ENCODE measurements around the gene ALG9.
A peak's percentile ranks its signal among the peaks of the same experiment; 100 is the strongest.

ALG9 gene

DNA sequence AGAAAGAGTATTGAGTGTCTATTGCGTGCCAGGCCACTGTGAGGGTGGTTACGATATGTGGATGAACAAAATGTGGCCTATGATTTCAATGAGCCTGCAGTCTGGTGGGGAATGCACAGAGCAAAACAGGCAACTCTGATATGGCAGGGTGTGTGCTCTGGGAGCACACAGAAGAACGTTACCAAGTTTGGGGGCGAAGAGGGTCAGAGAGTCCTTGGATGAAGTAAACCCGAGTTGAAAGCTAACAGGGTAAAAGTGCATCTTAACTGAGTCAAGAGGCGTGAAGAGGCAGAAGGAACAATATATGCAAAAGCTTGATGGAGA is 8.2 kb upstream of the ALG9 start:
- FAIRE-seq = no peak

DNA sequence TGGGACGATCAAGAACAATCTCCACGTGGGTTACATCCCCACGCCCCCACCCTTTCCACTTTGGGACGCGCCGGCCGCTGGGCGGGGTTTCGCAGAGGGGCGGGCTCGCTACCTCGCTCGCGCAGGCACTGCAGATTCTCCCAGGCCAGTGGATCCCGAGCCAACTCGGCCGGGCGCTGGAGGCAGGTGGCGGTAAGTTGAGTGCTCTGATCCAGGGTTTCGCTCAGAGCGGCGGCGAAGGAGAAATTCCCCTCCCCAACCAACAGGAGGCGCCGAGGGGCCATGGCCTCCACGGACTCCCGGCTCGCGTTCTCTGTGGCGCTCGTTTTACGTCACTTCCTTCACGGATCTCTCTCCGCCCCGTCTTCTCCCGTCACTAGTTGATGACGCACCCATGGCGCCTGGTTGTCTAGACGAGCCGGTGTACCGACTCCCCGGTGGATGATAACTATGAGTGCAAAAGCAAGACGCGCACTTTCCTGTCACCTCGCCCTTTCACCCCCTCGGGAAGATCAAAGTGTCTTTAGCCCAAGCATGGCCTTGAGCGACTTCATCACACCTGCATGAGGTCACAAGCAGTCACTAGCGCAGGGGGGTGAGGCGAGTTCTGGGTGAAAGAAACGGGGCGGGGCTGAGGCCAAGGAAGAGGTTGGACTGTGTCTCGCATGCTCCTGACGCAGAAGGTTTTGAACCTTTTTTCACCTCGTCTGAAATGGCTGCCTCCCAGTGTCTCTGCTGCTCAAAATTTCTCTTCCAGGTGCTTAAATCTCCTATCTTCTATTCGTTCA is 7.7 kb upstream of the ALG9 start, which contains the start of the genes CFAP68 and FDXACB1:
Gene CFAP68, plus strand, starts transcription at position 693 of the 788 bp plus-strand sequence. Its CDS starts 20 bp downstream, at position 713.
Gene FDXACB1, minus strand, starts transcription at position 317 of the 788 bp plus-strand sequence. Its CDS starts 33 bp downstream, at position 284.
- peak; percentile 60 for FAIRE-seq

DNA sequence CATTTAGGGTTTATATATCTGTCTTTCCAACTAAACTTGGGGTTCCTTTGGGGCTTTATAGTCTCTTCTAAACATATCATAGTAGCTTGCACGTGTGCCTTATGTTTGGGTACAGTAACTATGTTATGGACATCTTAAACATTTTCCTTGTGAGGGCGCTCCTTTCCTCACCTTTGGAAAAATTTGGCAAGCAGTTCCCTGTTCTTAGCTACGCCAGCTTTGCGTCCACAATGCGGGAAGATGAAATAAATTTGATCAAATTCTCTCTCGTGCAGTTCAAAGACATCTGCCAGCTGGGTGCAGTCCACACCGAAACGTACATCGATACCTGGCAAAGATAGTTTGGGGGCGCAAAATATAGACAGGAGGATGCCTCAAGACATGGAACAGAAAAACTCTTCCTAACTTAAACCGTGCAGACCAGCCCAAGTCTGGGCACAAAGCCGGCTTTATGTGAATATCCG is 7.0 kb upstream of the ALG9 start:
- no peak for FAIRE-seq

DNA sequence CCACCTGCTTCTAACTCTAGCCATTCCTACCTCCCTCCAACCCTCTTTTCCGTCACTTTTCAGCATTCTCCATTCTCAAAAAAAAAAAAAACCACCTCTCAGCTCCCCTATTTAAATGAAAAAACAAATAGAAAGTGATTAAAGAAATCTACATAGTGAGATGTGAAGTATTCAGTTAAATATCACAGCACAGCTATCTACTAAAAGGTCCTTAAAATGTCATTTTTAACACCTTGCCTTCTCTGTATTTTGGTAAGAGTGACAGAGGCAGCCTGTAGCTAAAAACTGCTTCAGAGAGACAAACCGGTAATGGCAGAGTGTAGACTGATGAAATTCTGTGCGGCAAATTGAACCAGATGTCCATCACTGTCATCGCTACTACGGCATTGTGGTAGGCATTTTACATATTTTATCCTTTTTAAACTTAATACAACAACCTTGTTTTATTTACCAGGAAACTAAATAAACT is 346 bp upstream of the ALG9 start:
- peak; percentile 61 for FAIRE-seq

DNA sequence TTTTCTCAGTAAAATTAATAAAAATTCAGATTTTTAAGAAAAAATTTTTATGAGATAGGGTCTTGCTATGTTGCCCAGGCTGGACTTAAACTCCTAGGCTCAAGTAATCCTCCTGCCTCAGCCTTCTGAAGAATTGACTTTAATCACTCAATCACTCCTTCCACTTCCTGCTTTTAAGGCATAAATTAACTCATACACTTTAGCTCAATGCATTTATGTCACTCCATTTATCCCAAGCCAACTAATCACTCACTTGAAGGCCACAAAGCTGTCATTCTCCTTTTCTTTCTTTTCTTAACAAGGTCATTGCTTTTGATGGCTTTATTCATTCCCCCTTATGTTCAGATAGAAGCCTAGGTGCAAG is 877 bp downstream of the ALG9 start:
- no peak for FAIRE-seq

DNA sequence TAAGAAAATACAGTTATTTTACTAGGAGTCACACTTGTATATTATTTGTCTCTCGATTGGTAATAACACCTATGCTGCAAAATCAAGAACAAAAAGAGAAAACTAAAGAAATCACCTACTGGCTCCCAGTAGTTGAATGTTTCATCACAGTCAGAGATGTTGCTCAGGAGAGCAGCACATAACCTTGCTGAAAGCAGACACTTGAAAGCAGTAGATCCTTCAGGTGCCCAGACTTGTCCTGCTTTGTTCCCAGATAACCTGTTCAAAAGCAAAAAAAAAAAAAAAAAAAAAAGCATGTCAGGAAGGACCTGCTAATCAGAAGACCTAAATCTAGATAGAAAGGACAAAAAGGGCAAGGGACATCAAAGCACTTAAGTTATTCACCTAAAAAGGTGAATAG is 1.3 kb downstream of the ALG9 start:
- FAIRE-seq = no peak

DNA sequence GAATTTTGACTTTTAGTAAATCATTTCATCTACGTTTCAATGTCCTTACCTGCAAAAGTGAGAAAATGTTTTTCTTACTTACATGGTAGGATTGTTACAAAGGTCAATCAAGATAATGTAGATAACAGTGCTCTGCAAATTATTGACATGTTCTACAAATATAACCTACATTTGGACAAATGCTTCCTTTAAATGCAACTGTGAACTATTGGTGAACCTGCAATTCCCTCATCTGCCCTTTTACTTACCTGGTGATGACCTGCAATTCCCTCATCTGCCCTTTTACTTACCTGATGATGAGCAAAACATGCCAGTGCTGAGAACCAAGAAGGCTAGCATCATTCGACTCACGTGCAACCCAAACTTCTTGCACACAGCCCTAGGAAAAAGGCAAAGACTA is 11.1 kb downstream of the ALG9 start:
- no peak for FAIRE-seq

DNA sequence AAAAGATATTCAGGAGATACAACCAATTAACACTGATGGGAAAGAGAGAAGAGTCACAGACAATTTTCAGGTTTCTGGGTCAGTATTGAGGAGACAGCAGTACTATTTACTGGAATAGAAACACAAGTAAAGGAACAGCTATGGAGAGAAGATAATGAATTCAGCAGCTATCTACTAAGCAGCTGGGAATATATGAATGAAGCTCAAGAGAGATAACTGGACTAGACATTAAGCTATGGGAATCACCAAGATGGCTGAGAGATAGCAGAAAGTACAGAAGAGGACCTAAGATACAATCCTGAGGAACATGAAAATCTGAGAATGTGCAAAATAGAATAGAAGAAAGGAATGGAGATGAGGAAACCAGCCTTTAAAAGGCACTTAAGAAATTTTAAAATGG is 15.9 kb downstream of the ALG9 start:
- no peak for FAIRE-seq

DNA sequence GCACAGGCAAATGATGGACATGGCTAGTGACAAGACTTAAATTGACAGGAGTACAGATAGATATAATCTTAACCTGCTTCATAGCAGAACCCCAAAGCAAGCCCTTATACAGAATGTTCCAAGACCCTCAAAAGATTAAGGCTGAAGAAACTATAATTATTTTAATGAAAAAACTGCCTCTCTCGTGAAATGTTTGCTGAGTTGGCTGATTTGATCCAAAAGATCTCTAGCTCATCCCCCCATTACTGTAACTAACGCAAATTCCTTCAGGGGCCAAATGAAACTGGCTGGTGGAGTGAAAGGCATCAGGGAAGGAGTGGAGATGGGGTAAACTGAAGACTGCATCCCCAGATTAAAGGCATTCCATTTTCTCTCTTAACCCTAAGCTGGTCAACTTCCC is 19.3 kb downstream of the ALG9 start:
- FAIRE-seq = no peak

DNA sequence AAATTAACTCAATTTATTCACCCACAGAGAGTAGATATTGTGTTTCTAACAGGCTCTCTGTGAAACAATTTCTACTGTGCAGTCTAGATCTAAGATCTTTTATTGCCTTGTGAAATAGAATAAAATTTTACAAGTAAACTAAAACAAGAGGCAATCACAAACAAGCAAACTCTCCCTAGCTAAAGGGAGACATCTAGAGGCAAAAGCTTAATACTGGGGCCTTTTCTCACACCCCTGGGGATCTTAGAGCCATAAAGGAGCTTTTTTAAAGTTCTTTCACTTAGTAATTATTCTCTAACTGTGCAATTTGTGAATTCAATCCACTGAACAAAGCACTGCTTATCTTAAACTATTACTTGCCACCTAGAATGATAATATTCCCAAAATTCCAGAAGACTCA is 19.7 kb downstream of the ALG9 start:
- FAIRE-seq = peak; percentile 5

DNA sequence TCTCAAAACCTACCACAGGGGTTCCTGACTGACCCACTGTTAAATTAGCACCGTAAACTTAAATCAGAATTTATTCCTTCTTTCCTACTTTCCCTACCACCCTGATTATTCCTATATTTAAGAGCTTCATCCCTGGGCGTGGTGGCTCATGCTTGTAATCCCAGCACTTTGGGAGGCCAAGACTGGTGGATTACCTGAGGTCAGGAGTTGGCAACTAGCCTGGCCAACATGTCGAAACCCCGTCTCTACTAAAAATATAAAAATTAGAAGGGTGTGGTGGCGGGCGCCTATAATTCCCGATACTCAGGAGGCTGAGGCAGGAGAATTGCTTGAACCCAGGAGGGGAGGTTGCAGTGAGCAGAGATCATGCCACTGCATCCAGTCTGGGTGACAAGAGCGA is 20.3 kb downstream of the ALG9 start:
- FAIRE-seq = no peak

DNA sequence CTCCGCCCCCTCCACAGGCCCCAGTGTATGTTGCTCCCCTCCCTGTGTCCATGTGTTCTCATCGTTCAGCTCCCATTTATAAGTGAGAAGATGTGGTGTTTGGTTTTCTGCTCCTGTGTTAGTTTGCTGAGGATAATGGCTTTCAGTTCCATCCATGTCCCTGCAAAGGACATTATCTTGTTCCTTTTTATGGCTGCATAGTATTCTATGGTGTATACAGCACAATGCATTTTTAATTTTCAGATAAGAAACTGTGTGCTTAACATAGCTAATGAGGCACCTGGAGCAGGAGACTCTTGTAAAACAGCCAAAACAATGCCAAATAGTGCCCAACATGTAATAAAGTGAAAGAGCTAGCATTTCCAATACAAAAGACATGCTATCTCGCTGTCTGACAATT is 21.8 kb downstream of the ALG9 start:
- FAIRE-seq = no peak

DNA sequence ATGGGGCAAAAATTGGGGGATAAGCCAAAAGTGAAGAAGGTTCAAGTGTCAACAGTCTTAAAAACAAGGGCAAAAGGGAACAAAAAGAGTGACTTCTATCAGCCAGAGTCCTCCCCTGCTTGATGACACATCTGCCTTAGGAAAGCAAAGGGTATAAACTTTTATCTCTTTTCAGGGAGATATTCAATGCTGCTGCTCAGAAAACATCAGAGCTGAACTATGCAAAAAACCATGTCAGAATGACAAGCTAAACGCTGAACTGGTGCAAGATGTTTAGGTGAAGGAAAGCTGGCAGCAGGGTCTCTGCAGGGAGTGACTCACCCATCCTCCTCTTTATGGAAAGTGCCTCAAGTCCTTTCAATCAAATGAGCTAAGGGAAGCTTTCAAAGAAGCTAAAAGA is 24.7 kb downstream of the ALG9 start:
- no peak for FAIRE-seq

DNA sequence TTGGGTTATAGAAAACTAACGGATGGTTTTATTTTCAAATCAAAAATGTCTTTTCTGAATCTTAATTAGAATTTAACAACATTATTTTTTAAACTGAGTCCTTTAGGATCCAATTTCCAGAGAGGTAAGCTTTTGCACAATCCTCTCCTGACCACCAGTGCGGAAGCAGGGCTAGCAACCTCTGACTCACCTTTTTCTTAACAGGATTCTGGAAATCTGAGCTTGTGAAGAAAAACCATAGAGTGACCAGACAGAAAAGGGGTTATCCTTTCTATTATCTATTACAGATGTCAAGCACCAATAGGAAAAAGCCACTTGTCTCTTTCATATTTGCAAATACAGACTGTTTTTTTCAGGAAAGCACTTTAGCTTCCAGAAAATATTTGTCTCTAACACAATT is 25.3 kb downstream of the ALG9 start:
- no peak for FAIRE-seq

DNA sequence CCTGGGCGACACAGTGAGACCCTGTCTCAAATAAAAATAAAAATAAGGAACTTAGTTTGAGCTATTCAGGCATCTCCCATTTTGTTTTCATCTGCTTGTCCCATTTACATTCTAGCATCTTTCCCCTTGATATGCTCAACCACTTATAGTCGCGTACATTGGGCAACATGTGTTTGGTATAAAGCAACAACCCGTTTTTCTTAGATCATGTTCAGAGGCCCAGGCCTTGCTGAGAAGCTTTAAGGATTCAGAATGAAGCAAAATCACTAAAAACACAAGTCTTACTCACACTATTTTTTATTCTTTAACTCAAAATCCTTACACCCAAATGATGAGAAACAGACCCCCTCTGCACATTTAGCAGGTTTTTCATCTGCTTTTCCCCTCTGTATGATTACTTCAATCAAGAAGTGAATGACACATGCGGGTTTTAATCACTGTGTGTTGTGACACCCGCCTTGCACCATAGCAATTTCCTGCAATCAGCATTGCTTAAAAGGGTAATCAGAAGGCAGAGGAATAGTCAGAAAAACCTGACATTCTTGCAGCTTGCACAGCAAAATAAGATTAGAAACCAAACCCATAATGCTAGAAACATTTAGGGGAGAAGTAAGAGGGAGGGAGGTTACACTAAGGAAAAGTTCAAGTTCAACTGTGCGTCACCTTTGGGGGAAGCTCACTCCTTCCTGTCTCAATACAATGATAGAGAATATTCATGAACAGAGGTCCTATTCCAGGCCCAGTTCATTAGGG is 25.9 kb downstream of the ALG9 start:
- no peak for FAIRE-seq

DNA sequence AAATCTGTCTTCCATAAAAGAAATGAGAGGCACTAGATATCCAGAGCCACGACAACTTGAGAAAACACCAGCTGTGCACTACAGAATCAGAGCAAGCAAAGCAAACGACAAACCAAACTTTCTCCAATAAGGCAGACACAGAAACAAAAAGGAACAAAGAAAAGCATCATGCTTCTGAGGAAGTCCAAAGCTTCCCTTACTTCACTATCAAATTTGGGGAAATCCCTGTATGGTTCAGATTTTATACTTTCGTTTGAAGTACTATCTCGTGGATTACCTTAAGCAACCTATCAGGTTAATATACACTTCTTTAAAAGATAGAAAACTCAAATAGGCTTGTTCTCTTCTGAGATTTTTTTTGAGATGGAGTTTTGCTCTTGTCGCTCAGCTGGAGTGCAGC is 27.7 kb downstream of the ALG9 start:
- FAIRE-seq = no peak

DNA sequence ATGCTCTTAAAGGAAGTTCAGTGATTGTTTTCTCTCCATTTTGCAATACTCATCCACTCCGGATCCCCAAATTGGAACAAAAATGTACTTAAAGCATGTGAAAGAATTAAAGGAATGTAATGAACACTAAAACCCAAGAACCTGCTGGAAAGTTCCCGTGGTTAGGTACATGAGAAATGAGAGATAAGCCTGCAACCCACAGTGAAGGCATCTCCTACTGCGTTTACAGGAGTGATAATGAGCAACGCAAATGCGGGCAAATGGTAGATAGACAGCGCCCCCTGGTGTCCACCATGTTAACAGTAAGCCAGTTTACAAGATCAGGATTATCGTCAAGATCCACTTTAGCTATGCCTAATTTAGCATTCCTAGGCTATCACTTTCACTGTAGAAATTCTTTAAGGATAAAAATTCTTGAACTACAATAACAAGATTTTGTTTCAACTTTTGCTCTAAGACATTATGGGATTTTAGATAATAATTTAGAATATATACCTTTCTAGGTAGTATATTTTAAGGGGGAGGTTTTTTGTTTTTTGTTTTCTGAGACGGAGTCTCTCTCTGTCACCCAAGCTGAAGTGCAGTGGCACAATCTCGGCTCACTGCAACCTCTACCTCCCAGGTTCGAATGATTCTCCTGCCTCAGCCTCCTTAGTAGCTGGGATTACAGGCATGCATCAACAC is 29.9 kb downstream of the ALG9 start:
- FAIRE-seq = peak; percentile 99

DNA sequence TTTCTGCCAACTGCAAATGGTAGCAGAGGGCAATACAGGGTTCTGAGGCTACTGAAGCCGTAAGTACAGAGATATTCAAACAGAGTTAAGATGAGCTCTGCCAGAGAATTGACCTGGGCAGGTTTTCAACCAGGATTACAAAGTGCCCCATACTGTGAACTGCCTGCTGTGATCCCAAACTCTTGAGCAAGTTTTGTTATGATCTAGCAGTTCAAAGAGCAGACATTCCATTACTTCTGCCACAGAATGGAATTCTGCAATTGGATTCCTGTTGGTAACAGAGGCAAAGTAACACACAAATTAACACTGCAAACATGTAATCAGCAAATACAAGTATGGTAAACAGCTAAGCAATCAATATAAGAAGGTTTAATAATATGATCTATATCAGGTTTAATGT is 31.2 kb downstream of the ALG9 start:
- no peak for FAIRE-seq

DNA sequence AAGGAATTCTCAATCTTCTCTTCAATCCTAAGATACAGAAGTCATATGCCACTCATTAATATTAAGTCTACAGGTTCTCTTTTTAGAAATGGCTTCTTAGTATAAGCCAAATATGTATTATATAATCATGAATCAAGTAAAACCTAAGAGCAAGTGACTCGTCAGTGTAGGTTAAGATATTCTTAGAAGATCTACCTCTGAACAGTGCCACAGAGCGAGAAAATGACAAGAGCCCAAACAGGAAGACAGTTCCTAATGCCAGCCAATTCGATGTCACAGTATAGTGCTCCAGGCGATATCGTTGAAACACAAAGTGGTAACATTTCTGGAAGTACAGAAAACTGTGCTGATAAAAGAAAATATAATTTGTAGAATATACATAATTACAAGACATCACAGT is 33.3 kb downstream of the ALG9 start:
- FAIRE-seq = no peak

DNA sequence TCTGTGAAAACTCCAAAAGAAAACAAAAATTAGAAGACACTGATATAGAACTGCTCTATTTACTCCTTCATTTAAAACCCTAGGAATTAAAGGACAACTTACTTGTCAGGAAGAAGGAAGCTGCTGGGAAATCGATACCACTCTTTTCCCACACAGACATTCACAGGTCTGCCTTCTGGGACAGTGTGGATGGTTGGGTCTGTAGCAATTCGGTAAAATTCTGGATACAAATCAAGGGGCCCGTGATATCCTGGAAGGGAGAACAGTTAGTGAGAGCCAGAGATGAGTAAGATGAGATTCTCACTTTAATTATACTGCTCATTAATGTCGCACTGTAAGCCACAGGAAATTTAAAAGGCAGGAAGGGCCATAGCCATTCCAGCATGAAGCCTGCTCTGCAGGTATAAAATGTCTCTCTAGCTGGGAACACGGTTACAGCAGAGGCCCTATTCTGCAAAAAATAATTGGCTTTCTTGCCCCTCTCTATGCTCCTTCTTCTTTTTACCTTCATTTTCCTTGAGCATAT is 34.0 kb downstream of the ALG9 start:
- FAIRE-seq = no peak

DNA sequence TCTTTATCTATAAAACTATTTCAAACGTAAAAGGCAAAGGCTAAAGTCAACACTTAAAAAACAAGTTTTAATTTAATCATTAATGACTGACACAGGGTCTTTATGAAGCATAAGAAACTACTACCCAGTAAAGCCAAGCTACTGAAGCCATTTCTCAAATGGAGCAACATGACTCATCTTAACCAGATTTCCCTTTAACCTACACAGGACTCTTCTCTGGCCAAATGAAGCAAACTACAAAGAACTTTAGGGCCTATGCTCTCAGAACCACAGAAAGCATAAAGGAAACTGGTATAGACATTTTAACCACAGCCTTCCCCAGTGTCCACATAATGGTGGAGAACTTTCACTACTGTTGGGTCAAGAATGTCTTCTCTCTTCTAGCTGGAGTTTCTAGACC is 34.7 kb downstream of the ALG9 start:
- no peak for FAIRE-seq

DNA sequence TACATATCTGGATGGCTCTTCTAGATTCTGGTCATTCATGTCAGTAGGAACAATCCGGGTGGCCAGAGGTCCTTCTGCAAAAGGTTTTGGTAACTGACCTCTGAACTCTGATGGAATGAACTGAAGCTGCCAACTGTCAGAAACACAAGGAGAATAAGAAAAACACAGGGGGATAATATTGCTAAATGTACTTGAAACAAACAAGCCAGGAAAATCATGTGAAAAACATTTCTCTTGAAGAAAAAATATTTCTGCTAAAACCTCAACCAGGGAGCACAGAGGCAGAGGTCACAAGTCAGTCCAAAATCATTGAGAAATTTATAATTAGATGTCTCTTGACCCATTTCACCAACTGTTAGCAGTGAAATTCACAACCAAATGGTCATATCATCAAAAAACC is 35.2 kb downstream of the ALG9 start:
- no peak for FAIRE-seq

DNA sequence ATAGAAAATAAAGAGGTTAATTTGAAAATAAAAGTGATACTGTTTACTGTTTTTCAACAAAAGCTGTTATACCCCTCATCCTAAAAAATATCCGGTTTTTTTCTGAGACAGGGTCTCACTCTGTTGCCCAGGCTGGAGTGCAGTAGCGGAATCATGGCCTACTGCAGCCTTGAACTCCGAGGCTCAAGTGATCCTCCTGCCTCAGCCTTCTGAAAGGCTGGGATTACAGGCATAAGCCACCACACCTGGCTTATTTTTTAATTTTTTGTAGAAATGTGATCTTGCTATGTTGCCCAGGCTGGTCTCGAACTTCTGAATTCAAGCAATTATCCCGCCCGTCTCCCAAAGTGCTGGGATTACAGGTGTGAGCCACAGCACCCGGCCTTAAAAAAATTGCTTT is 35.7 kb downstream of the ALG9 start:
- no peak for FAIRE-seq
